Neuronal stem cell (in vitro differentiated cells): Measurements from ENCODE around the gene ADAMTSL1.

Source experiments
- DNase-seq: peaks from one replicate; pipeline ENCODE4 v3.0.0-alpha.2; 2013; ENCODE audit warnings: low spot score
- H2AFZ ChIP-seq: one replicate; pipeline ENCODE4 v1.6.1; 2013; ENCODE audit warnings: mild to moderate bottlenecking, low read length, inconsistent platforms
- H2AK5ac ChIP-seq: 2 replicates; pipeline ENCODE4 v1.6.1; 2013; ENCODE audit warnings: low read depth, mild to moderate bottlenecking, inconsistent platforms, low read length, moderate library complexity, mixed read lengths
- H2BK120ac ChIP-seq: 2 replicates; pipeline ENCODE4 v1.6.1; 2013; ENCODE audit warnings: low read depth, mild to moderate bottlenecking, inconsistent platforms, low read length, moderate library complexity, mixed read lengths
- H2BK12ac ChIP-seq: one replicate; pipeline ENCODE4 v1.6.1; 2013; ENCODE audit warnings: low read length, inconsistent platforms
- H2BK15ac ChIP-seq: 2 replicates; pipeline ENCODE4 v1.6.1; 2013; ENCODE audit warnings: mild to moderate bottlenecking, low read length, inconsistent platforms, mixed read lengths
- H2BK5ac ChIP-seq: one replicate; pipeline ENCODE4 v1.6.1; 2013; ENCODE audit warnings: inconsistent platforms, mild to moderate bottlenecking, low read length, moderate library complexity
- H3K14ac ChIP-seq: one replicate; pipeline ENCODE4 v1.6.1; 2013; ENCODE audit warnings: low read length, inconsistent platforms
- H3K18ac ChIP-seq: 2 replicates; pipeline ENCODE4 v1.6.1; 2013; ENCODE audit warnings: low read length, inconsistent platforms
- H3K23ac ChIP-seq: 2 replicates; pipeline ENCODE4 v1.6.1; 2013; ENCODE audit warnings: low read depth, mild to moderate bottlenecking, mixed read lengths, low read length, inconsistent platforms; ENCODE audit not compliant: poor library complexity
- H3K27ac ChIP-seq: replicated peaks from 3 replicates; pipeline ENCODE4 v1.5.1; 2013; ENCODE audit warnings: low read length, inconsistent platforms
- H3K27me3 ChIP-seq, 3 experiments: 2 replicates each; pipeline ENCODE4 v1.6.1; 2013; ENCODE audit warnings: low read length in 3 of 3, mild to moderate bottlenecking in 2 of 3, inconsistent platforms in 1 of 3, low read depth in 1 of 3, mixed read lengths in 1 of 3, moderate library complexity in 1 of 3; ENCODE audit not compliant: control insufficient read depth in 3 of 3, insufficient read depth in 3 of 3
- H3K36me3 ChIP-seq, 2 donors: replicated peaks in 1 of 2; 2 replicates each; pipeline ENCODE4 v1.6.1; 2013; ENCODE audit warnings: low read length in 2 of 2; ENCODE audit not compliant: control insufficient read depth in 2 of 2, insufficient read depth in 2 of 2
- H3K4ac ChIP-seq: 2 replicates; pipeline ENCODE4 v1.6.1; 2013; ENCODE audit warnings: inconsistent platforms, mild to moderate bottlenecking, low read length, moderate library complexity
- H3K4me1 ChIP-seq, 2 donors: 1 replicate in 1 of 2; 2 replicates in 1 of 2; pipeline ENCODE4 v1.6.1; 2013; ENCODE audit warnings: low read length in 2 of 2, low read depth in 1 of 2; ENCODE audit not compliant: control insufficient read depth in 2 of 2, insufficient read depth in 1 of 2
- H3K4me2 ChIP-seq: one replicate; pipeline ENCODE4 v1.6.1; 2013; ENCODE audit warnings: mild to moderate bottlenecking, low read length, inconsistent platforms; ENCODE audit not compliant: insufficient read depth, poor library complexity, severe bottlenecking
- H3K4me3 ChIP-seq, 2 donors: 2 replicates each; pipeline ENCODE4 v1.5.1; 2013; ENCODE audit warnings: low read length in 2 of 2, mild to moderate bottlenecking in 2 of 2, inconsistent platforms in 1 of 2, moderate library complexity in 1 of 2
- H3K79me1 ChIP-seq: one replicate; pipeline ENCODE4 v1.6.1; 2013; ENCODE audit warnings: low read depth, mild to moderate bottlenecking, inconsistent platforms, low read length, moderate library complexity
- H3K9ac ChIP-seq: one replicate; pipeline ENCODE4 v1.6.1; 2013; ENCODE audit warnings: mild to moderate bottlenecking, low read depth, low read length, inconsistent platforms; ENCODE audit not compliant: poor library complexity
- H3K9me3 ChIP-seq, 2 donors: replicated peaks in 1 of 2; 2 replicates each; pipeline versions ENCODE3 to v1.6.1; 2013; ENCODE audit warnings: low read length in 2 of 2, mild to moderate bottlenecking in 2 of 2, inconsistent platforms in 1 of 2, low read depth in 1 of 2, mixed read lengths in 1 of 2, moderate library complexity in 1 of 2; ENCODE audit not compliant: control insufficient read depth in 2 of 2, insufficient read depth in 1 of 2
- H4K8ac ChIP-seq: one replicate; pipeline ENCODE4 v1.6.1; 2013; ENCODE audit warnings: low read depth, mild to moderate bottlenecking, inconsistent platforms, low read length, moderate library complexity
- H4K91ac ChIP-seq: one replicate; pipeline ENCODE4 v1.6.1; 2013; ENCODE audit warnings: low read length, low read depth, mild to moderate bottlenecking, inconsistent platforms; ENCODE audit not compliant: poor library complexity
- WGBS, 2 donors: extraction: QIAGEN DNeasy Blood & Tissue Kit; methylation state at CpG; one replicate each; pipeline ENCODE4 v1.1.7; 2013; ENCODE audit warnings: missing lambda C conversion rate in 2 of 2, mixed read lengths in 1 of 2; ENCODE audit not compliant: insufficient read length in 2 of 2, insufficient replicate concordance in 1 of 2; ENCODE audit errors: extremely low coverage in 2 of 2; 5-methylcytosine and 5-hydroxymethylcytosine counted together

The ADAMTSL1 gene

GRCh38 chr9:18629136-18629535, 155.2 kb downstream of the ADAMTSL1 start:
- Histone ChIP-seq H3K4me1 (no peaks in the 10 kb centered on the region), H3K4me2 (no peak overlapping the region), H3K79me1 (no peaks in the 10 kb centered on the region), H2BK12ac (no peak overlapping the region), H3K9me3 (no peaks in the 10 kb centered on the region), H3K23ac (no peak overlapping the region), H2BK120ac (no peak overlapping the region), H3K36me3 (no peaks in the 10 kb centered on the region), H2AFZ (no peak overlapping the region), H3K27me3 (no peaks in the 10 kb centered on the region), H3K4ac (no peak overlapping the region), H3K18ac (no peak overlapping the region), H3K27ac (no peak overlapping the region), H3K14ac (no peak overlapping the region), H4K8ac (no peak overlapping the region), H3K9ac (no peak overlapping the region), H3K4me3 (no peak overlapping the region), H2BK5ac (no peak overlapping the region), H2AK5ac (no peak overlapping the region), H2BK15ac (no peak overlapping the region), H4K91ac (no peak overlapping the region)
- no CpG with 5 or more reads among the region's 1 CpG for WGBS, 2 donors
- no peak for DNase-seq

GRCh38 chr9:18632632-18633403, 158.9 kb downstream of the ADAMTSL1 start:
- H3K23ac ChIP-seq = no peak overlapping the region
- no peak overlapping the region for H3K4me3 ChIP-seq
- no peak overlapping the region for H4K91ac ChIP-seq
- H3K36me3 ChIP-seq = no peaks in the 10 kb centered on the region
- H3K4me2 ChIP-seq = no peak overlapping the region
- H2BK12ac ChIP-seq = no peak overlapping the region
- H2AK5ac ChIP-seq = no peak overlapping the region
- no peak overlapping the region for H3K18ac ChIP-seq
- H2BK120ac ChIP-seq = no peak overlapping the region
- H3K4me1 ChIP-seq = no peaks in the 10 kb centered on the region
- H4K8ac ChIP-seq = no peak overlapping the region
- no peak overlapping the region for H2AFZ ChIP-seq
- DNase-seq = no peak
- no peaks in the 10 kb centered on the region for H3K79me1 ChIP-seq
- no peak overlapping the region for H3K27ac ChIP-seq
- H2BK15ac ChIP-seq = no peak overlapping the region
- no peak overlapping the region for H3K14ac ChIP-seq
- no CpG with 5 or more reads among the region's 5 CpGs for WGBS, 2 donors
- no peak overlapping the region for H3K9ac ChIP-seq
- H3K27me3 ChIP-seq = no peaks in the 10 kb centered on the region
- no peak overlapping the region for H3K4ac ChIP-seq
- no peak overlapping the region for H2BK5ac ChIP-seq
- no peaks in the 10 kb centered on the region for H3K9me3 ChIP-seq

GRCh38 chr9:18636781-18637180, 162.8 kb downstream of the ADAMTSL1 start:
- Histone ChIP-seq H3K23ac (no peak overlapping the region), H2AFZ (no peak overlapping the region), H2BK120ac (no peak overlapping the region), H2AK5ac (no peak overlapping the region), H3K4me2 (no peak overlapping the region), H2BK15ac (no peak overlapping the region), H2BK5ac (no peak overlapping the region), H3K14ac (no peak overlapping the region), H3K4ac (no peak overlapping the region), H3K27ac (no peak overlapping the region), H3K4me1 (no peaks in the 10 kb centered on the region), H3K36me3 (no peaks in the 10 kb centered on the region), H3K79me1 (no peaks in the 10 kb centered on the region), H3K4me3 (no peak overlapping the region), H3K9ac (no peak overlapping the region), H3K18ac (no peak overlapping the region), H3K27me3 (no peaks in the 10 kb centered on the region), H4K91ac (no peak overlapping the region), H4K8ac (no peak overlapping the region), H3K9me3 (no peaks in the 10 kb centered on the region), H2BK12ac (no peak overlapping the region)
- no CpG with 5 or more reads among the region's 2 CpGs for WGBS, 2 donors
- DNase-seq = no peak

GRCh38 chr9:18638371-18639249, 164.7 kb downstream of the ADAMTSL1 start:
- no peak overlapping the region for H3K14ac ChIP-seq
- H2BK5ac ChIP-seq = no peak overlapping the region
- H2BK120ac ChIP-seq = no peak overlapping the region
- WGBS, 2 donors = no CpG with 5 or more reads among the region's 7 CpGs
- no peak overlapping the region for H4K91ac ChIP-seq
- H3K18ac ChIP-seq = no peak overlapping the region
- H3K4me1 ChIP-seq = no peaks in the 10 kb centered on the region
- no peak overlapping the region for H2BK15ac ChIP-seq
- no peak overlapping the region for H3K4ac ChIP-seq
- no peak overlapping the region for H3K4me3 ChIP-seq
- no peaks in the 10 kb centered on the region for H3K27me3 ChIP-seq
- no peak overlapping the region for H3K23ac ChIP-seq
- no peak overlapping the region for H3K9ac ChIP-seq
- no peak for DNase-seq
- H3K36me3 ChIP-seq = no peaks in the 10 kb centered on the region
- no peak overlapping the region for H2AK5ac ChIP-seq
- H4K8ac ChIP-seq = no peak overlapping the region
- H3K9me3 ChIP-seq = no peaks in the 10 kb centered on the region
- no peak overlapping the region for H3K4me2 ChIP-seq
- H3K27ac ChIP-seq = no peak overlapping the region
- no peak overlapping the region for H2BK12ac ChIP-seq
- H2AFZ ChIP-seq = no peak overlapping the region
- H3K79me1 ChIP-seq = no peaks in the 10 kb centered on the region
